ENCODE results near the gene HOXC6. TPM values are rescaled to one million over a fixed set of nuclear protein-coding genes. Genes with fewer than 3 reads are reported as not detected.

Gene HOXC6
- total RNA-seq, 1 donor from 2014 or later, result 0.30 TPM

- intact Hi-C loops (cut with DNase I), result no loop called here
- DNase-seq, result no peak
- no peak for ATAC-seq (ENCODE audit: poor library complexity)
Observed at GRCh38 chr12:54010053-54010971, 17.9 kb upstream of the HOXC6 start.

- DNase-seq (no peak), ATAC-seq (ENCODE audit: poor library complexity) (no peak)
- intact Hi-C loops (cut with DNase I), result no loop called here
Observed at GRCh38 chr12:54010972-54011664, 17.1 kb upstream of the HOXC6 start.

- intact Hi-C loops (cut with DNase I), result no loop called here
- ATAC-seq (ENCODE audit: poor library complexity) (no peak), DNase-seq (no peak)
Observed at GRCh38 chr12:54011665-54012532, 16.3 kb upstream of the HOXC6 start.

- ATAC-seq (ENCODE audit: poor library complexity), result no peak
- no peak for DNase-seq
- intact Hi-C loops (cut with DNase I), result no loop called here
Observed at GRCh38 chr12:54012631-54013409, 15.4 kb upstream of the HOXC6 start.

DNA sequence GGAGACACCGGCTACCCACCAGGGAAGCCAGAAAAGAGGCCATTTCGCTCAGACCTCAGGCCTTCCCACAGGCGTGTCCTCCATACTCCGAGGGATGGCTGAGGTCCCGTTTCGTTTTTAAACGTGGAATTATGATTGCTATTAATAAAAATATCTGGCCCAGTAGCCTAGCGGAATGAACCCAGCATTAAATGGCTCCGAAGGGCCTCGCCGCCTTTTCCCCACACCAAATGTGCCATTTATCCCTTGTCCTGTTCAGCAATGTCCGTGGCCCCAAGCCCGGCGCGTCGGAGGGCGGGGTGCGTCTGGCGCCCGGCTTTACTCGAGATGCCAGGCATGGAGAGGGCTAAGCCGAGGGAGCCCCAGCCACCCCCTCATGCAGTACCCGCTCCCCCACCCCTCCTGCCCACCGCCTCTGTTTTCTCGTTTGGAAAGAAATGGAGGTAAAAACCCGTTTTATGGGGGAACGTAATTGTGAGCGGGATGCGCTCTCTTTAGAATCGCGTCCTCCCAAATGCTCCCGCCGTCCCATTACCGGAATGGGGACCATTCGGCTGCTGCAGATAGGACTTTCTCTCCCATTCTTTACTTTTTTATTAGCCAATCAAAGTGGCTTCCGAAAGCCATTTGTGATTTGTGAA lies 13.7 kb upstream of the HOXC6 start:
- ATAC-seq (ENCODE audit: poor library complexity) (no peak), DNase-seq (no peak)
- intact Hi-C loops (cut with DNase I), result no loop called here

DNA sequence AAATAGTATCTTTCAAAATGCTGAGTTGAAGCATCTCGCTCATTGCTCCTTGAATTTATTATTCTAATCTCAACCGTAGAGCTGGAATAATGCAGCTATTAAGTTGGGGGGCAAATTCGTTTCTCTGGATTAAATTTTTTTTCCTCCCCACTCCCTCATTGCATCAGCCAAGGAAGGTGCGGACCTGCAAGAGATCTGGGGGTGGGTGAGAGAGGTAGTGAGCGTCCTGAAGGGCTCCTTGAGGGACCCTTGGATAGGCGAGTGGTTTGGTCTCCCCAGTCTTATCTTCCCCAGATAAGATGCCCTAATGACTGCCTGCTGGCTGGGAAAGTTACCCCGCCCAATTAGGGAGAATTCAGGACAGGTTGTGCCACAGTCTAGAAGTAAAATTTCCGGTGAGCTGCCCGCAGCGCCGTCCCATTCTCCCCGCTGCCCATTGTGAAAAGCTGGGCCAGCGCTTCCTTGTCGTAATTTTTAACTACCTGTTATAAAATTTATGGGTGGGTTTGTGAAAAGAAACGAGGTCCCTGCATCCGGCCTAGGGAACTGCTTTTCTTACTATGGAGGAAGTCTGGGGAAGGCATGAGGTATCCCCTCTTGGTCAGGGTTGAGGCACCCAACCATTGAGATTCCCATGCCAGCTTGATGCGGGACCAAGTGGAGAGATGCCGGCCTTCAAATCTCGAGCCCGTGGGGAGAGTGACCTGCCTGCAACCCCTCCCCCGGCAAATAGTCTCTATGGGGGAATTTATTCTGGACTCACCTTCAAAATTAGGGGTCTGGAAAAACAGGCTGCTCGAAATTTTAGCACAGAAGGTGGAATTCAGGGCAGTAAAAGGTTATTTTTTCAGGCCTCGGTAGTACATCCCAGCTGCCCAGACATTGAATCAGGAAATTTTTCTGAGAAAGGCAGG lies 13.0 kb upstream of the HOXC6 start:
- intact Hi-C loops (cut with DNase I), result no loop called here
- DNase-seq, result no peak
- ATAC-seq (ENCODE audit: poor library complexity), result no peak

DNA sequence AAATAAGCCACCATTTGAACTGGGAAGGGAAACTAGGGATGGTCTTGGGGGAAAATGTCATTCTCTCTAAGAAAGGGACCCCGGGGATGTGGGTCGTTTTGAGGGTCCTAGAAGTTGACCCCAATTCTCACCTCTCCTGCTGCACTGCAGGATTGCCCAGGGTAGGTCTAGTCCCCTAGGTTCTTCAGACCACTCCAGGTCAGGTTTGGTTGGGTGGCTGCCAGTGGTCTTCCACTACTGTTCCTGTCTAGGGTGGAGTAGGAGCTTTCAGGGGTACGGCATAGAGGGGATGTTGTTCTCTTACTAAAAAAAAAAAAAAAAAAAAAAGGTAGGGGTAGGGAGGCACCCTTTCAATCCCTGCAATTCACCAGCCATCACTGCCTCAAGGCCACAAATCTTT lies 12.2 kb upstream of the HOXC6 start:
- intact Hi-C loops (cut with DNase I), result no loop called here
- no peak for ATAC-seq (ENCODE audit: poor library complexity)

GRCh38 chr12:54016478-54016964 lies 11.7 kb upstream of the HOXC6 start:
- DNase-seq (no peak), ATAC-seq (ENCODE audit: poor library complexity) (no peak)
- intact Hi-C loops (cut with DNase I), result no loop called here

More for the DNA sequence above, 12.2 kb upstream of the HOXC6 start:
- no peak for DNase-seq

DNA sequence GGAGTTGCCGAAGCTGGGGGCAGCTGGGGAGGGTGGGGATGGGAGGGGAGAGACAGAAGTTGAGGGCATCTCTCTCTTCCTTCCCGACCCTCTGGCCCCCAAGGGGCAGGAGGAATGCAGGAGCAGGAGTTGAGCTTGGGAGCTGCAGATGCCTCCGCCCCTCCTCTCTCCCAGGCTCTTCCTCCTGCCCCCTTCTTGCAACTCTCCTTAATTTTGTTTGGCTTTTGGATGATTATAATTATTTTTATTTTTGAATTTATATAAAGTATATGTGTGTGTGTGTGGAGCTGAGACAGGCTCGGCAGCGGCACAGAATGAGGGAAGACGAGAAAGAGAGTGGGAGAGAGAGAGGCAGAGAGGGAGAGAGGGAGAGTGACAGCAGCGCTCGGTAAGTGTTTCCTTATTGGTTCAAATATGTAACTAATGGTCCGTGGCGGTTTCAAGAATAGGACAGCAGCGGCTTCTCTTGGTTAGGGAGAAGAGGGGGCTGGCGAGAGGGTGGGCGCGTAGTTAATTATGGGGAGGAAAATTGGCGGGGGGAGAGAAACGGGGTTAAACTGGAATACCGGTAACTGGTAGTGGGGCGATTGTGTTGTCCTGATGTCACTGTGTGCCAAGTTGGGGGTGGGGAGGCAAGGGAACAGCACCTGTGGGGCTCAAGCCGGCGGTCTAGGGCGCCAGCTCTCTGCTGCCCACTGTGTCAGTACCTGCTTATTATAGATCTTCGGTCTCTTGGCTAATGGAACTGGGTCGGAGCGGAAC lies 11.0 kb upstream of the HOXC6 start:
- intact Hi-C loops (cut with DNase I), result no loop called here
- DNase-seq, result no peak

DNA sequence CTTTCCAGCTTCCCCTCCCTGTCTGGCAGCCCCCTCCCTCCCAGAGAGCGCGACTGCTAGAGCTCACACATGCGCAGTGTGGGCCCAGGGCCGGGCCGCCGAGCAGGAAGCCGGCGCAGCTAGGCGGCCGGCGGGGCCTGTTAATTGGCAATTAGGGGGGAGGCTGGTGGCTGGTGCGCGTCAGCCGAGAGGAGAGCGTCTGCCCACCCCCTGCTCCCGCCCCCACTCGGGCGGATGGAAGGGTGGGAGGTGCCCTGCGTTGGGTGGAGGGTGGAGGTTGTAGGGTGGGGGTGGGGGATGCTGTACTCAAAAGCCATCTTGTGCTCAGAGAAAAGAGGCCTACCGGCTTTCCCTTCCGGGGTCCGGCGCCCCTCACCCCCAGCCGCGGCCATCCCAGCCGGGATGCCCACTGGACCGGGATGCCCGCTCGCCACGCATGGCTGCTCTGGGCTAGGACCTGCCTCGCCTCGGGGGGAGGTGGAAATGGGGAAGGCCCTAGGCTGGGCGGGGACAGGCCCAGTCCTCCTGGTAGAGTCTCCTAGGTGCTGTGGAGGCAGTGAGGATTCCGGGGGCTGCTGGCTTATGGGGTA lies 10.3 kb upstream of the HOXC6 start:
- DNase-seq, result peak; percentile 79
- intact Hi-C loops (cut with DNase I), result no loop called here
- peak; percentile 90 for ATAC-seq (ENCODE audit: poor library complexity)

More for the DNA sequence above, 11.0 kb upstream of the HOXC6 start:
- peak; percentile 68 for ATAC-seq (ENCODE audit: poor library complexity)

GRCh38 chr12:54018468-54018984 lies 9.7 kb upstream of the HOXC6 start:
- intact Hi-C loops (cut with DNase I), result no loop called here
- no peak for ATAC-seq (ENCODE audit: poor library complexity)
- DNase-seq, result no peak

- no peak for DNase-seq
- ATAC-seq (ENCODE audit: poor library complexity), result no peak
- intact Hi-C loops (cut with DNase I), result no loop called here
Observed at GRCh38 chr12:54019091-54019811, 9.0 kb upstream of the HOXC6 start.

- intact Hi-C loops (cut with DNase I), result no loop called here
- DNase-seq, result no peak
- peak; percentile 83 for ATAC-seq (ENCODE audit: poor library complexity)
Observed at GRCh38 chr12:54019924-54020590, 8.2 kb upstream of the HOXC6 start.

All from Right ventricle myocardium superior (tissue), 1 donor.